C1 segment of cervical spinal cord (tissue), 14 donors: ENCODE measurements around the gene FSHB.
"Not testable (repeated sequence)": the region's sequence is repeated elsewhere in the genome, so short reads cannot be mapped to it uniquely, and the experiment has no call there.

Experiments used
- DNase-seq, 14 donors: peaks; one replicate each; lab custom pipeline; 2025; lab: John Stamatoyannopoulos, UW

The FSHB gene

DNA sequence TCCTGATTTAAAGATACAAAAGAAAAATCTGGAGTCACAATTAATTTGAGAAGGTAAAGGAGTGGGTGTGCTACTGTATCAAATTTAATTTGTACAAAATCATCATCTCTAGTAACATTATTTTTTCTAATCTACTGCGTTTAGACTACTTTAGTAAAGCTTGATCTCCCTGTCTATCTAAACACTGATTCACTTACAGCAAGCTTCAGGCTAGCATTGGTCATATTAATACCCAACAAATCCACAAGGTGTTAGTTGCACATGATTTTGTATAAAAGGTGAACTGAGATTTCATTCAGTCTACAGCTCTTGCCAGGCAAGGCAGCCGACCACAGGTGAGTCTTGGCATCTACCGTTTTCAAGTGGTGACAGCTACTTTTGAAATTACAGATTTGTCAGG lies at the start of gene FSHB:
TSS of gene FSHB (plus strand) at position 301 of the 400 bp plus-strand sequence. CDS start 889 bp downstream, outside the sequence.
- DNase-seq: no peak

DNA sequence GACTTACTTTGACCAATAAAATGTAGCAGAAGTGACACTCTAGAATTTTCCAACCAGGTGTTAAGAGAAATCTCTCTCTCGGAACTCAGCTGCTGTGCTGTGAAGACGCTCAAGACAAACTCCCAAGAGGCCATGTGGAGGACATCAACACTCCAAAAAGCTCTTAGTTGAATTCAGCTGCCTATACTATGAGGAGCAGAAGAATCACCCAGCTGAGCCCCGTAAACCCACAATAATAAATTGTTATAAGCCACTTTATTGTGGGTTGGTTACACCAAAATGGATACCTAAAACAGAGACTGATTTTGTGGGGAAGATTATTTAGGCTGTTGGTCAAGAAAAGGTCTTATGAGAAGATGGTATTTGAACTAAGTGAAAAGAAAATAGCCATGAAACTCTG lies 44.1 kb upstream of the FSHB start:
- DNase-seq: no peak

- DNase-seq: no peak
These were observed 38.2 kb upstream of the FSHB start for GRCh38 chr11:30192620-30193019.

- DNase-seq: peak in 8 of 14 donors; percentile 1 to 42 (median 12)
These were observed 34.2 kb upstream of the FSHB start for GRCh38 chr11:30196400-30197206.

DNA sequence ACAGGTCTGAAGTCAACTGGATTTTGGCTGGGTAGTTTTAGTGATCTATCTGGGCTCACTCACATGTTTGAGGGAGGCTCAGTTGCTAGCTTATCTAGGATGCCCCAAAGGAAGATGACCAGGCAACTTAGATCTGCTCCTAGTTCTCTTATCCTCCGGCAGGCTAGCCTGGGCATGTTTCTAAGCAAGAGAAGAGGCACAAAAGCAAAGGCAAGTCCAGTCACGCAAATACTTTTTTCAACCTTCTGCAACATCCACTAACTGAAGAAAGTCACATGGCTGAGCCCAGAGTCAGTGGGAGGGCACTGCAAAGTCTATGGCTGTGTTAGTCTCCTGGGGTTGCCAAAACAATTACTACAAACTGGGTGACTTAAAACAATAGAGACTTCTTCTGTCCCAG lies 32.9 kb upstream of the FSHB start:
- DNase-seq: no peak

DNA sequence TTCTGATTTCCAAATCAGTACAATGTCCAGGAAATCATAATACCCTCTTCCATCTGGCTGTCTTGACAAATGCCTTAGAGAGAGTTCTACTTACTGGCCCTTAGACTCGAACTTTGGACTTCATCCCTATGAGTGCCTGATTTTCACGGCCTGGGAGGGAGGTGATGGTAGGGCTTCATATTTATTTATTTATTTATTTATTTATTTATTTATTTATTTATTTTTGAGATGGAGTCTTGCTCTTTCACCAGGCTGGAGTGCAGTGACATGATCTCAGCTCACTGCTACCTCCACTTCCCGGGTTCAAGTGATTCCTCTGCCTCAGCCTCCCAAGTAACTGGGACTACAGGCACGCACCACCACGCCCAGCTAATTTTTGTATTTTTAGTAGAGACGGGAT lies 27.8 kb upstream of the FSHB start:
- not testable (repeated sequence) for DNase-seq

DNA sequence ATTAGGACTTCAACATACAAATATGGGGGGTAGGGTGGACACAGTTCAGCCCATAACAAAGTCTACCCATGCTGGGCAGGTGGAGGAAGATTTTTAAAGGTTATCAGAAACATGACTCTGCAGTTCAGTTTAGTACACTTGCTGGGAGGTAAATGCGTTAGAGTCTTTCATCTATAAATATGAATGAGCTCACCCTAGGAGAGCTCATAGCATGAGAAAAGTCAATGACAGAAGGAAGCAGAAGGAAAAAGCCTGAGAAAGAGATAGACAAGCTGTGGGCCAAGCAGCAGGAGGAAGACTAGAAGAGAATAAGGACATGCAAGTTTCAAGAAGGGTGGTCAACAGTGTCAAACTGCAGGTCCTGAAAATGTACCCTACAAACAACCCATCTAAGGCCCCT lies 27.0 kb upstream of the FSHB start:
- DNase-seq: no peak

GRCh38 chr11:30206249-30206996 lies 24.4 kb upstream of the FSHB start:
- DNase-seq: no peak

DNA sequence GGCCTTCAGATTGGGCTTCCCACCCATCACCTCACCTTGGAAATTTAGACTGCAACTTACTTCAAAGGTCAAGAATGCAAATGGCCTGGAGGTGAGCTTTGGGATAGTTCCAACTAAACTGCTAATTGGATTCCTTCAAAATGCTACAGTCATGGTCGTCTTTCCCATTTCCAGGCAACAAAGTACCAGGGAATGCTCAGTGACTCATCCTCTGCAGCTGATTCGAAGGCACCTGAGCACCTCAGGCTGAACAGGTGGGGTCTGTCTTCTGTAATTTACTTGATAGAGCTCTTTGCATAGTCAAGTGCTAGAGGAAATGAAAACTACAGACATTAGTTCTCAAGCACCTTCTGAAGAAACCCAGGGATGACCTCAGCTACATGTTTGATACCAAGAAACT lies 20.5 kb upstream of the FSHB start:
- DNase-seq: no peak

DNA sequence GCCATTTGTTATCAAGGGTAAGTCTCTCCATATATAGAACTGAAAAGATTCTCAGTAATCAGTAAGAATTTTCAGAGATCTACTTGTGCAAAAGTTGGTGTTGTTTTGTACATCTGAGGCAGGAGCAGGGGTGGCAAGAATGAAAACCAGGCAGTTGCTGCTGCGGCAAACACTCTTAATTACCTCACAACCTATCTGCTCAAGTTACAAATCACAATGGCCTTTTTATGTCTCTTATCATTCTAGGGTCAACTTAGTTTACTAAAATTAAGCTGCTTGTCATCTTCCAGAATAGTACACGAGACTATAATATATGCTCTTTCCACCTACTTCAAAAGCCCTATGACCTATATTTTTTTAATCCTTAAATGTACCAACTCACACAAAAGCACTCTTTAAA lies 14.3 kb upstream of the FSHB start:
- no peak for DNase-seq

DNA sequence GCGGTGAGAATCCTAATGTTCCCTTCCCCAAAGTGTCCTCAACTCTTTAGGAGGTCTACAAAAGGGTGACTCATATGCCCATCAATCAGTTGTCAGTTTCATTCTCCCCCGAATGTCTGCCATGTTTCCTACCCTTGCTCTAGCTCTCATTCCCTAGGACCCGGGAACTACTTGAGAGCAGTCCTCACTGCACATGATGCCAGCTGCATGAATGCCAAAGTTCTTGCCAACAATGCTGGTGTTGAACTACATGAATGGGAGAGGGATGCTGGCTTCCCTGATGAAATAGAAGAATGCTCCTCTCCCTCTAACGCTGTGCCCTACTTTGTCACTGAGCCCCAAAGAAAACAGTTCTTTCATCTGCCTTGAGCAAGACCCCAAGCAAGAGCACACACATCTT lies 12.5 kb upstream of the FSHB start:
- peak in 3 of 14 donors; percentile 3 to 34 (median 4) for DNase-seq

DNA sequence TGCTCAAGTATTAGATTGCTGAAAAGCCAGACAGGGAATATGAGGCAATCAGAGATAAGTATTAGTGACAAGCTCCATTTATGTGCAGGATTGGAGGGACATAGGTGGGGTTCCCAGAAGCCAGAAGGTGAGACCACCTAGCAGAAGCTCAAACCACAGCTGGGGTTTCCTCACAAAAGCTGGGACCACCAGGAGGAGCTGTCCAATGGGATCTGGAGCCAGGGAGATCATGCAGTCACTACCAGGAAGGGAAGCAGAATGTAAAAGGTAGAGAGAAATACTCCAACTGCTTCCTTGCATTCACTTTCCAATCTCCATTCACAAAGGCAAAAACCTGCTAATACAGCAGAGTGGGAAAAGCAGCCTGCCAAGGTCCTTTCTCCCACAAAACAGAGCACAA lies 5.2 kb upstream of the FSHB start:
- no peak for DNase-seq

DNA sequence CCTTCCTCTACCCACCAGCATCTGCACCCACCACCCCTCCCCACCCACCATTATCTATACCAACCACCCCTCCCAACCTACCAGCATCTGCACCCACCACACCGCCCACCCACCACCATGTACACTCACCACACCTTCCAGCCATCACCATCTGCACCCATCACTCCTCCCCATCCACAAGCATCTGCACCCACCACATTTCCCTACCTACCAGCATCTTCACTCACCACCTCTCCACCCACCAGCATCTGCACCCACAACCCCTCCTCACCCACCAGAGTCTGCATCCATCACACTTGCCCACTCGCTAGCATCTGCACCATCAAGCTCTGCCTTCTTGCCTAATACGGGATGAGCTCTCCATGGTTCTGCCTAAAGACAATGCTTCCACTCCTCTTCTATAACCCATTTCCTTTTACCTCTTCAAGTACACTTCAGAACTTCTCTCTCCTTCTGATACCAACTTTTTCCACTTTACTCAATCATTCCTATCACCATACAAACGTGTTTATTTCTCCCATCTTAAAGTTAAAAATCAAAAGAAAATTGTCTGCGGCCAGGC lies 2.4 kb upstream of the FSHB start:
- DNase-seq: no peak

DNA sequence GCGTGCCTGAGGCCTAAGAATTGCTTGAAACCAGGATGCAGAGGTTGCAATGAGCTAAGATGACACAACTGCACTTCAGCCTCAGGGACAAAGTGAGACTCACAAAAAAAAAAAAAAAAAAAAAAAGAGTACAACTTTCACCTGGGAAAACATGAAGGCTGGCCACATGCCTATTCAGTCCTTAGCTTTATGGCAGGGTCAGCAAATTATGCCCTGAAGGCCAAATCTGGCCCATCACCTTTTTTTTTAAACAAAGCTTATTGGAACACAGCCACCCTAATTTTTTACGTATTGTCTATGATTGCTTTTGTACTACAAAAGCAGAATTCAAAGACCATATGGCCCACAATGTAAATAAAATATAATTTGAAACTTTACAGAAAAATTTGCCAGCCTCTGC lies 8.2 kb downstream of the FSHB start:
- no peak for DNase-seq

GRCh38 chr11:30244265-30244664 lies 13.5 kb downstream of the FSHB start:
- DNase-seq: no peak

DNA sequence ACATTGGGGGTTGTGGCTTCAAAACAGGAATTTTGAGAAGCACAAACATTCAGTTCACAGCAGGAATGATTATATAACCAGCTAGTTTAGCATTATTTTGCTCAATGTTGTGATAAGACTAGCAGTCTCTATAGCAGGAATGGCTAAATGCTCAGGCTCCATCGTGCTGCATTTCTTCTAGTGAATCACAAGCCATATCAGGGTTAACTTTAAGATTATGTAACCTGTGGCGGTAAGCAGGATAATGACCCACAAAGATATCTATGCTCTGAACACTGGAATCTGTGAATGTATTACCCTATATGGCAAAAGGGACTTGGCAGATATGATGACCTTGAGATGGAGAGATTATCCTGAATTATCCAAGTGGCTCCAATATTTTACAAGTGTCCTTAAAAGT lies 14.8 kb downstream of the FSHB start:
- no peak for DNase-seq

DNA sequence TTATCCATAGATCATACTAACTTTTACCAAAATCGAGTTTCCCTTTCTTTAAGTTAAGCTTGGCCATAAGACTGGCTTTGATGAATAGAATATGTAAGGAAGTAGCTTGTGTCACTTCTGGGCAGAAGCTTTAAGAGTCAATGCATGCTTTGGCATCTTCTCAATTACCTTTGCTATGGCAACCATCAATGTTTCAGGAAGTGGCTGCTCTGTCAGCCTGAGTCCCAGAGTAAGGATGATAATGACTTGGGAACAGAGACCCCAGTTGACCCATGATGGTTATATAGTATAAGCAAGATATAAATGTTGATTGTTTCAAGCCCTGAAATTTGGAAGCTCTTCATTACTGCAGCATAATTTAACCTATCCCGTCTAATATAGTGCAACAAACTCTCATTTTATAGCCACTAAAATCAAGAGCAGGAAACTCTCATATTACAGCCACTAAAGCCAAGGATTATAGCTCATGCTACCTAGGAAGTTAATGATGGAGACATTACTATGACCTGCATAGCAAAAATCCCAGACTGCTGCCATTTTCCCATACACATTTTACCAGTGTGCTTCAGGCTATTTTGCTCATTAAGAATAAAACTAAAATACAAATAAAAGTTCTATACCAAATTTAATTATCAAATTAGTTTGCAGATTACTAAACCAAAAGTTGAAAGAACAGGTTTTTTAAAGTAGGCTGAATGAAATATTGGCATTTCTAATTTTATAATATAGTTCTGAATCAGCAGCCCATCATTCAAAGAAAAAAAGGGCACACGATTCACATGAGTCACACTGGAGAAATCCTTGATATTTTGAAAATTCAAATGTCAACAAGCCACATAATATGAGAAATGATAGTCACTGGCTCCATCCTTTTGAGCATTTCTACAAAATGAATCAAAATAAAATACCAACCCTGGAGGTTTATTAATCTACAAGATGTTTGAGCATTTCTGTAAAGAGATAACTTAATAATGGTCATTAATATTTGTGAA lies 23.8 kb downstream of the FSHB start:
- no peak for DNase-seq

DNA sequence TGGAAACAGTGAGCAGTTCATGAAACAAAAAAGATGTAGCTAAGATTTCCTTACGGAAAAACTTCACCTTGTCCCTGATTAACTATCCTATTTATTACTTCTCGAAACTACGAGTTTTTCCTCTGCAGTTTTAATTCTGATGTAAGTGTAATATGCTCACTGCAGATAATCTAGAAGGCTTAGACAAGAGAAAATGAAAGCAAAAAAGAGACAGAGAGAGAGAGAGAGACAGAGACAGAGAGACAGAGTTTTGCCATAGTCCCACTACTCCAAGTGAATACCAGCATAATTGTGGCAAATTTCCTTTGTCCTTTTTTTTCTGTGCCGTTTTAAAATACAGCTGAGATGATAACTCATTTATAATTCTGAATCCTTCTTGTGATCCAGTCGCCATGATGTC lies 24.8 kb downstream of the FSHB start:
- no peak for DNase-seq

DNA sequence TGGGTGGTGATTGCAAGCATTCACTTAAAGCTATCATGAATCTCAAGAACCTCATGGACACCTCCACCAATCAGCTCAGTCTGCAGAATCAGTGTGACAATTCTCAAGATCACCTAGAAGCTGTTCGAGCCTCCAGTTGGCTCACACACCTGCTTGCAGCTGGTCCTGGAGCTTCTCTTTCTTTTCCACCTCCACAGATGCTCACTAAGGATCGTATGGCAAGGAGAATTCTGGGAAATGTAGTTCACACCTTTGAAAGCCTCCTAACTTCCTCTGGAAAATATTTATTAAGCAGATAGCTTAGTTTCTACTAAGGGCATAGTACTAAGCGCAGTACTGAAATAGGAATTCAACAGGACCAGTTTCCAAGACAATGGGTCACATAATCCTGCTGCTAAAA lies 26.2 kb downstream of the FSHB start:
- DNase-seq: no peak

DNA sequence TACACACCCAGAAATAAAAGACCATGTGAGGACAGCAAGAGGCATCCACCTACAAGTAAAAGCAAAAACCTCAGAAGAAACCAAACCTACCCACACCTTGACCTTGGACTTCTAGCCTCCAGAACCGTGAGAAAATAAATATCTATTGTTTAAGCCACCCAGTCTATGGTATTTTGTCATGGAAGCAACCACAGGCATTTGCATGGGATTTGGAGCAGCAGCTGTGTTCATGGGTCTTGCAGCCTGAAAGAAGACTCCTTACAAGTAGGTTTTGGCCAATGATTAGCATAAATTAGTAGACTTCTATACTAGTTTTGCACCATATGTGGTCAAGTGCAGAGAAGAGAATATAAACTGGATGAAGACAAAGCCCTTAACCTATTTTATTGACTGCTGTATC lies 27.9 kb downstream of the FSHB start:
- DNase-seq: no peak

DNA sequence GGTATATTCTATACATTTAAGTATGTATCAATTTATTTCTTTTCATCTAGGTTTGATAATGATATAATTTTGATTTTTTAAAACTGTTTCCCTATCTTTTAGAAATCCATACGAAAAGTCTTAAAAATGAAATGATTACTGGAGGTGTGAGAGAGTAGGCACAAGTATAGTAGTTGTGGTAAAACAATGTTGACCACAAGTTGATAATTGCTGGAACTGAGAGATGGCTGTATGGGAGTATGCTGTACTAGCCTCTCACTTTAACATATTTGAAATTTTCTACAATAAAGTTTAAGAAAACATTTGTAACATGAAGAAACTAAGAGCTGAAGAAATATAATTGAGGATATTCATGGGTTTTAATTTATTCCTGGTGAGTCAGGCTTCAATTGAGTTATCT lies 30.0 kb downstream of the FSHB start:
- no peak for DNase-seq

GRCh38 chr11:30261821-30262220 lies 31.0 kb downstream of the FSHB start:
- no peak for DNase-seq
